Liver (tissue), 9 donors: ENCODE measurements around the gene FNBP1. TPM values are rescaled to one million over a fixed set of nuclear protein-coding genes. Genes with fewer than 3 reads are reported as not detected.

ENCODE experiments used
- DNase-seq: peaks from one replicate; pipeline ENCODE4 v3.0.0-alpha.2; 2017; ENCODE audit warnings: low spot score
- H3K27ac ChIP-seq, 2 donors: one replicate each; pipeline ENCODE4 v1.7.0; 2013; ENCODE audit warnings: inconsistent platforms in 2 of 2, low read length in 2 of 2, control low read depth in 1 of 2, low read depth in 1 of 2, mild to moderate bottlenecking in 1 of 2
- H3K27me3 ChIP-seq, 4 donors: one replicate each; pipeline versions ENCODE4 v1.6.1 to v1.7.0; 2013; ENCODE audit warnings: low read length in 3 of 4, inconsistent platforms in 1 of 4, mild to moderate bottlenecking in 1 of 4, moderate library complexity in 1 of 4; ENCODE audit not compliant: control insufficient read depth in 4 of 4, insufficient read depth in 4 of 4
- H3K36me3 ChIP-seq, 4 donors: one replicate each; pipeline versions ENCODE4 v1.6.1 to v1.7.0; 2013; ENCODE audit warnings: low read length in 3 of 4, mild to moderate bottlenecking in 3 of 4, low read depth in 1 of 4, moderate library complexity in 1 of 4; ENCODE audit not compliant: control insufficient read depth in 4 of 4, insufficient read depth in 3 of 4
- H3K4me1 ChIP-seq, 4 donors: one replicate each; pipeline versions ENCODE4 v1.6.1 to v1.7.0; 2013; ENCODE audit warnings: low read length in 3 of 4, mild to moderate bottlenecking in 3 of 4, moderate library complexity in 1 of 4; ENCODE audit not compliant: control insufficient read depth in 4 of 4, insufficient read depth in 4 of 4
- H3K4me3 ChIP-seq, 3 donors: one replicate each; pipeline versions ENCODE4 v1.6.1 to v1.7.0; 2013; ENCODE audit warnings: low read length in 3 of 3, control low read depth in 1 of 3, low read depth in 1 of 3, mild to moderate bottlenecking in 1 of 3
- H3K9ac ChIP-seq, 2 donors: one replicate each; pipeline ENCODE4 v1.7.0; 2013; ENCODE audit warnings: low read length in 2 of 2, mild to moderate bottlenecking in 2 of 2, moderate library complexity in 2 of 2, control low read depth in 1 of 2, low read depth in 1 of 2
- H3K9me3 ChIP-seq, 4 donors: one replicate each; pipeline versions ENCODE4 v1.6.1 to v1.7.0; 2013; ENCODE audit warnings: low read length in 3 of 4; ENCODE audit not compliant: control insufficient read depth in 4 of 4
- EGR1 ChIP-seq, 2 donors: IDR thresholded peaks; 2 replicates each; pipeline ENCODE4 v1.6.1; 2016 to 2018; ENCODE audit warnings: antibody characterized with exemption in 2 of 2, low read depth in 2 of 2
- FOXA1 ChIP-seq: IDR thresholded peaks from 2 replicates; pipeline ENCODE4 v1.6.1; 2016; ENCODE audit warnings: antibody characterized with exemption
- FOXA2 ChIP-seq: IDR thresholded peaks from 2 replicates; pipeline ENCODE4 v1.6.1; 2016; ENCODE audit warnings: antibody characterized with exemption
- GABPA ChIP-seq, 2 donors: IDR thresholded peaks in 1 of 2; conservative IDR thresholded peaks in 1 of 2; 2 replicates each; pipeline ENCODE4 v1.6.1; 2016; ENCODE audit warnings: antibody characterized with exemption in 2 of 2, mild to moderate bottlenecking in 1 of 2, moderate library complexity in 1 of 2
- HNF4A ChIP-seq, 2 donors: conservative IDR thresholded peaks; 2 replicates each; pipeline ENCODE4 v1.6.1; 2016; ENCODE audit warnings: antibody characterized with exemption in 2 of 2, mild to moderate bottlenecking in 2 of 2
- HNF4G ChIP-seq: IDR thresholded peaks from 2 replicates; pipeline ENCODE4 v1.6.1; 2016; ENCODE audit warnings: antibody characterized with exemption
- JUND ChIP-seq, 2 donors: IDR thresholded peaks; 2 replicates each; pipeline ENCODE4 v1.6.1; 2016; ENCODE audit warnings: antibody characterized with exemption in 2 of 2
- NR2F2 ChIP-seq: IDR thresholded peaks from 2 replicates; pipeline ENCODE4 v1.6.1; 2016; ENCODE audit warnings: antibody characterized with exemption
- SP1 ChIP-seq: IDR thresholded peaks from 2 replicates; pipeline ENCODE4 v1.6.1; 2018; ENCODE audit warnings: antibody characterized with exemption, mild to moderate bottlenecking
- TAF1 ChIP-seq: conservative IDR thresholded peaks from 2 replicates; pipeline ENCODE4 v1.6.1; 2016; ENCODE audit warnings: antibody characterized with exemption, mild to moderate bottlenecking
- YY1 ChIP-seq: IDR thresholded peaks from 2 replicates; pipeline ENCODE4 v1.6.1; 2016; ENCODE audit warnings: antibody characterized with exemption, mild to moderate bottlenecking
- WGBS: extraction: QIAGEN DNeasy Blood & Tissue Kit; methylation state at CpG from one replicate; pipeline ENCODE4 v1.1.7; 2013; 5-methylcytosine and 5-hydroxymethylcytosine counted together
- polyA plus RNA-seq, 2 donors: library from polyadenylated mRNA; stranded (reverse) in 1 of 2; unstranded in 1 of 2; fragments of 200-250 nt in 1 of 2; fragments of >200 nt in 1 of 2; fragmentation: Nextera tagmentation in 1 of 2; extraction: Ambion mirVana in 1 of 2; gene quantifications; one replicate each; pipeline versions ENCODE4 v1.2.1 to v1.2.3, GENCODE V29; 2013 to 2015
- total RNA-seq, 2 donors: library from RNA; depleted of rRNA; stranded (reverse); fragments of >200 nt; gene quantifications; one replicate each; pipeline ENCODE4 v1.2.3, GENCODE V29; 2014
- TF ChIP-seq, protein P1 (sequence below): IDR thresholded peaks from 2 replicates; pipeline ENCODE4 v1.6.1; 2016; ENCODE audit warnings: antibody characterized with exemption
- TF ChIP-seq, protein P2 (sequence below): IDR thresholded peaks from 2 replicates; pipeline ENCODE4 v1.6.1; 2016; ENCODE audit warnings: antibody characterized with exemption, mild to moderate bottlenecking
- TF ChIP-seq, protein P3 (sequence below): fragments of 150-350 bp; IDR thresholded peaks from 2 replicates; pipeline ENCODE4 v1.5.1; 2017; ENCODE audit warnings: improper control_type of control experiment, low read depth, low read length; ENCODE audit not compliant: missing input control
- TF ChIP-seq, protein P4 (sequence below): IDR thresholded peaks from 2 replicates; pipeline ENCODE4 v1.6.1; 2016; ENCODE audit warnings: antibody characterized with exemption
- donor health status: healthy.
- donor health status: healthy.
- donor health status: healthy.
- donor health status: healthy.
- donor health status: healthy.

FNBP1 gene
- total and polyA plus RNA-seq, 4 donors: 6.6 to 15.6 (median 12.3) TPM

DNA sequence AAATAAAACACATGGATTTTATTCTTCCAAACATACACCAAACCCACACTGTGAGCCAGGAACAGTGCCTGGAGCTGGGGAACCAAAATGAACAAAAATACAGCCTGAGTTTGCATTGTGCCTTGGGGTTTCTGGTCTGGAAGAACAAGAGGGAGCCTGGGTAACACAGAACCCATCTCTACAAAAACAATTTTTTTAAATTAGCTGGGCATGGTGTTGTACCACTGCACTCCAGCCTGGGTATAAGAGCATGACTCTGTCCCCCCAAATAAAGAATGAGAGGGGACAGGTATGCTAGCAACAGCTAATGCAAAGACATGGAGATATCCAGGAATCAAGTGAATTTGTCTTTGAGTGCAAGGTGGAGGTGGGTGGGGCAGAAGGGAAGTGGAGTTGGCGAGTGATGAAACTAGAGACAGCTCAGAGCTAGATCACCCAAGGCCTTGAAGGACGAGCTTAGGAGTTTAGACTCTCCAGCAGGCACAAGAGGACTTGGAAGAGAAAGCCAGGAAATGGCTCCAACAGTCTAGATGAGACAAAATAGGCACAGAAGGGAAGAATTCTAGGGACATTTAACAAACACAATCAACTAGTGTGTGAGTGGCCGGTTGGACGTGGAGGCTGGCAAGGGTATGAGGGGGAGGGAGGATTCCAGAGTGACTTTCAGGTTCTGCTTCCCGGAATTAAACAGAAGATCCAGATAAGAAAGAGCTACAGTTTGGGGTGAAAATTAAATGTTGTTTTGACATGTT lies 47.4 kb downstream of the FNBP1 start:
- H3K9me3 ChIP-seq: no peaks in the 10 kb centered on the region
- no peak overlapping the region for H3K9ac ChIP-seq
- H3K27me3 ChIP-seq: no peaks in the 10 kb centered on the region
- TF ChIP-seq, protein P1, sequence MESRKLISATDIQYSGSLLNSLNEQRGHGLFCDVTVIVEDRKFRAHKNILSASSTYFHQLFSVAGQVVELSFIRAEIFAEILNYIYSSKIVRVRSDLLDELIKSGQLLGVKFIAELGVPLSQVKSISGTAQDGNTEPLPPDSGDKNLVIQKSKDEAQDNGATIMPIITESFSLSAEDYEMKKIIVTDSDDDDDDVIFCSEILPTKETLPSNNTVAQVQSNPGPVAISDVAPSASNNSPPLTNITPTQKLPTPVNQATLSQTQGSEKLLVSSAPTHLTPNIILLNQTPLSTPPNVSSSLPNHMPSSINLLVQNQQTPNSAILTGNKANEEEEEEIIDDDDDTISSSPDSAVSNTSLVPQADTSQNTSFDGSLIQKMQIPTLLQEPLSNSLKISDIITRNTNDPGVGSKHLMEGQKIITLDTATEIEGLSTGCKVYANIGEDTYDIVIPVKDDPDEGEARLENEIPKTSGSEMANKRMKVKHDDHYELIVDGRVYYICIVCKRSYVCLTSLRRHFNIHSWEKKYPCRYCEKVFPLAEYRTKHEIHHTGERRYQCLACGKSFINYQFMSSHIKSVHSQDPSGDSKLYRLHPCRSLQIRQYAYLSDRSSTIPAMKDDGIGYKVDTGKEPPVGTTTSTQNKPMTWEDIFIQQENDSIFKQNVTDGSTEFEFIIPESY: no peak
- TF ChIP-seq, protein P2, sequence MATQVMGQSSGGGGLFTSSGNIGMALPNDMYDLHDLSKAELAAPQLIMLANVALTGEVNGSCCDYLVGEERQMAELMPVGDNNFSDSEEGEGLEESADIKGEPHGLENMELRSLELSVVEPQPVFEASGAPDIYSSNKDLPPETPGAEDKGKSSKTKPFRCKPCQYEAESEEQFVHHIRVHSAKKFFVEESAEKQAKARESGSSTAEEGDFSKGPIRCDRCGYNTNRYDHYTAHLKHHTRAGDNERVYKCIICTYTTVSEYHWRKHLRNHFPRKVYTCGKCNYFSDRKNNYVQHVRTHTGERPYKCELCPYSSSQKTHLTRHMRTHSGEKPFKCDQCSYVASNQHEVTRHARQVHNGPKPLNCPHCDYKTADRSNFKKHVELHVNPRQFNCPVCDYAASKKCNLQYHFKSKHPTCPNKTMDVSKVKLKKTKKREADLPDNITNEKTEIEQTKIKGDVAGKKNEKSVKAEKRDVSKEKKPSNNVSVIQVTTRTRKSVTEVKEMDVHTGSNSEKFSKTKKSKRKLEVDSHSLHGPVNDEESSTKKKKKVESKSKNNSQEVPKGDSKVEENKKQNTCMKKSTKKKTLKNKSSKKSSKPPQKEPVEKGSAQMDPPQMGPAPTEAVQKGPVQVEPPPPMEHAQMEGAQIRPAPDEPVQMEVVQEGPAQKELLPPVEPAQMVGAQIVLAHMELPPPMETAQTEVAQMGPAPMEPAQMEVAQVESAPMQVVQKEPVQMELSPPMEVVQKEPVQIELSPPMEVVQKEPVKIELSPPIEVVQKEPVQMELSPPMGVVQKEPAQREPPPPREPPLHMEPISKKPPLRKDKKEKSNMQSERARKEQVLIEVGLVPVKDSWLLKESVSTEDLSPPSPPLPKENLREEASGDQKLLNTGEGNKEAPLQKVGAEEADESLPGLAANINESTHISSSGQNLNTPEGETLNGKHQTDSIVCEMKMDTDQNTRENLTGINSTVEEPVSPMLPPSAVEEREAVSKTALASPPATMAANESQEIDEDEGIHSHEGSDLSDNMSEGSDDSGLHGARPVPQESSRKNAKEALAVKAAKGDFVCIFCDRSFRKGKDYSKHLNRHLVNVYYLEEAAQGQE: no peak
- TF ChIP-seq HNF4A (conservative IDR thresholded peaks at IDR 0.05): no peak
- TF ChIP-seq YY1: no peak
- no peak for TF ChIP-seq FOXA2
- no peak overlapping the region for H3K4me3 ChIP-seq
- no peak for DNase-seq
- peaks cover 0 to 8% (median 1%) of the 10 kb centered on the region in 4 donors for H3K4me1 ChIP-seq
- peak overlapping the region; percentile 18 to 25 for H3K27ac ChIP-seq
- WGBS: 65% methylated on average over 5 of the region's 5 CpGs
- peaks cover 0 to 4% (median 0%) of the 10 kb centered on the region in 4 donors for H3K36me3 ChIP-seq

DNA sequence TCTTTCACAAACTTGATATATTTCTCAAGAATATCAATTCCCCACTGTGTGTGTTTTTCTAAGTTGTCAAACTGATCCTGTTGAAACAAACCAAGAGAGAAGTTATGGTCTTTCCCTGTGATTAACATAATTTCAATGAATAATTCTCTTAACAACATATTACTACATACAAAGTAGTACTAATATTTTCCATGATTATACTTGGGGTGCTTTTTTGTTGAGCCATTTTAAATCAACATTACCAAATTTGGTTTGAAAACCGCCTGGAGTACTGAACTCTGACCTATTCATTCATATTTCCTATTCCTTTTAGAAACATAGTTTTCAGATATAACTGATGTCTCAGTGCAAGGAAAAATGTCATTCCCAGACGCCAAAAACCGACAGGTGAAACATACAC lies 48.1 kb downstream of the FNBP1 start:
- TF ChIP-seq HNF4G: no peak
- TF ChIP-seq, protein P3, sequence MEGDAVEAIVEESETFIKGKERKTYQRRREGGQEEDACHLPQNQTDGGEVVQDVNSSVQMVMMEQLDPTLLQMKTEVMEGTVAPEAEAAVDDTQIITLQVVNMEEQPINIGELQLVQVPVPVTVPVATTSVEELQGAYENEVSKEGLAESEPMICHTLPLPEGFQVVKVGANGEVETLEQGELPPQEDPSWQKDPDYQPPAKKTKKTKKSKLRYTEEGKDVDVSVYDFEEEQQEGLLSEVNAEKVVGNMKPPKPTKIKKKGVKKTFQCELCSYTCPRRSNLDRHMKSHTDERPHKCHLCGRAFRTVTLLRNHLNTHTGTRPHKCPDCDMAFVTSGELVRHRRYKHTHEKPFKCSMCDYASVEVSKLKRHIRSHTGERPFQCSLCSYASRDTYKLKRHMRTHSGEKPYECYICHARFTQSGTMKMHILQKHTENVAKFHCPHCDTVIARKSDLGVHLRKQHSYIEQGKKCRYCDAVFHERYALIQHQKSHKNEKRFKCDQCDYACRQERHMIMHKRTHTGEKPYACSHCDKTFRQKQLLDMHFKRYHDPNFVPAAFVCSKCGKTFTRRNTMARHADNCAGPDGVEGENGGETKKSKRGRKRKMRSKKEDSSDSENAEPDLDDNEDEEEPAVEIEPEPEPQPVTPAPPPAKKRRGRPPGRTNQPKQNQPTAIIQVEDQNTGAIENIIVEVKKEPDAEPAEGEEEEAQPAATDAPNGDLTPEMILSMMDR: no peak
- no peak for TF ChIP-seq SP1
- peak; percentile 11 for TF ChIP-seq NR2F2
- TF ChIP-seq FOXA1: no peak
- TF ChIP-seq, protein P2: no peak
- TF ChIP-seq, protein P1: no peak
- TF ChIP-seq JUND (IDR thresholded peaks at IDR 0.05): peak in 1 of 2 donors; percentile 44
- TF ChIP-seq, protein P4, sequence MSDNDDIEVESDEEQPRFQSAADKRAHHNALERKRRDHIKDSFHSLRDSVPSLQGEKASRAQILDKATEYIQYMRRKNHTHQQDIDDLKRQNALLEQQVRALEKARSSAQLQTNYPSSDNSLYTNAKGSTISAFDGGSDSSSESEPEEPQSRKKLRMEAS: no peak
- no peak for TF ChIP-seq EGR1 (IDR thresholded peaks at IDR 0.05; ENCODE audit: low read depth in 2 of 2)
- no peak for TF ChIP-seq TAF1
- TF ChIP-seq GABPA (IDR thresholded peaks at IDR 0.05 in 1 of 2, conservative IDR thresholded peaks at IDR 0.05 in 1 of 2): no peak
- H3K9ac ChIP-seq: no peak overlapping the region
- 57% methylated on average over 3 of the region's 3 CpGs for whole genome bisulfite sequencing
- no peaks in the 10 kb centered on the region for H3K27me3 ChIP-seq
- no peaks in the 10 kb centered on the region for H3K9me3 ChIP-seq
- DNase-seq: no peak
- peaks cover 0 to 8% (median 1%) of the 10 kb centered on the region in 4 donors for H3K4me1 ChIP-seq
- H3K27ac ChIP-seq: no peak overlapping the region
- peaks cover 0 to 4% (median 0%) of the 10 kb centered on the region in 4 donors for H3K36me3 ChIP-seq
- no peak overlapping the region for H3K4me3 ChIP-seq
